Muscle of back (tissue), 11 donors: Measurements from ENCODE around the gene PHLDA3. TPM values are rescaled to one million over a fixed set of nuclear protein-coding genes. Genes with fewer than 3 reads are reported as not detected.

Experiments used
- DNase-seq, 3 donors: peaks; one replicate each; pipeline versions ENCODE4 v3.0.0 to v3.0.0-alpha.2; 2013
- polyA plus RNA-seq, 10 donors: library from polyadenylated mRNA; unstranded; fragments of 120-200 nt; gene quantifications; one replicate each; pipeline ENCODE4 v1.2.1, GENCODE V29; 2013; ENCODE audit not compliant: insufficient read length in 10 of 10

PHLDA3 gene
- polyA plus RNA-seq, 10 donors = 13.5 to 21.7 (median 19.3) TPM

GRCh38 chr1:201434266-201434665 is 34.7 kb downstream of the PHLDA3 start:
- no peak for DNase-seq

GRCh38 chr1:201433609-201434008 is 35.4 kb downstream of the PHLDA3 start:
- DNase-seq = no peak

DNA sequence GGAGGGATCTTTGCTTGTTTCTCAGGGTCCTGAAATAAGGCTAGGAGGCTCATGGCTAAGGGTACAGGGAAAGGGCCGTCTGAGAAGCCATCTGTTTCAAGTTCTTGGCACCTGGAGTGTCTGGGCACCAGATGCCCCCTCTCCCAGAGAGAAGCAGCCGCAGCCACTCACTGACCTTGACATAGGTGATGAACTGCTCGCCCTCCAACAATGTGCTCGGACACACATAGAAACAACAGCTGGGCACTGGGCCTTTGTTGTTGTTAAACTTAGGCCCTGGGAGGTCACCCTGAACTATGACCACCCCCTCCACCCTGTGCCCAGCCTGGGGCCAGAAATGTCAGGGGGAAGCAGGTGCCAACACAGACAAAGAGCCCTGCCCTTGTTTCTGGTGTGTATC is 38.2 kb downstream of the PHLDA3 start:
- no peak for DNase-seq

DNA sequence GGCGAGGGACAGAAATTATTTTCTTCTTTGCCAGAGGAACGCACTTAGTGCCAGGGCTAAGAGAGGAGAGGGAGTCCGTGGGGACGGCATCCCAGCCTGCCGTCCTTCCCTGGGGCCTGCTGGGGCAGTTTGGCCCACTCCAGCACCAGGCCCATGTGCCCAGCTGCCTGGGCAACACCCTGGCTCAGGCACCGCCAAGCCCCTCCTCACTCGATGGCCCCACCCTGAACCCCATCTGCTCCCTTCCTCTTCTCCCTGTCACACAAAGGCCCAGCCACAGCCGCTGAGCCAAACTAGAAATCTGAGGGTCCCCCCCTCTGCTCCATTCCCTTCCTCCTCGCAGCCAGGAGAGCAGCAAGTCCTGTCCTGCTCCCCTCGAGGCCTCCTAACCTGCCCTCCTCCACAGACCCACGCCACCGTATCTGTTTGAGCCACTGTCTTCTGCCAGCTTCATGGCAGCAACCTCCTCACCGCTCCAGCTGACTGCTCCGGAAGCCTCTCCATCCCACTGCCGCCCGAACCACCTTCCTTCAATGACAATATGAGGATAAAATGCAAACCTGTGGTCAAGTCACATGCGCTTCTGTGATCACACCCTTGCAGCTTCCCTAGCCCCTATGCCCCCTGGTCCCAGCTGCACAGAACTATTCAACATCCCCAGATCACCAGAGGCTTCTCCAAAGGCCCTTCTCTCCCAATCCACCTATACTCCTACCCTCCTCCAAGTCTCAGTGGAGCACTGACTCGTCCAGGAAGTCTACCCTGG is 39.1 kb downstream of the PHLDA3 start:
- no peak for DNase-seq

DNA sequence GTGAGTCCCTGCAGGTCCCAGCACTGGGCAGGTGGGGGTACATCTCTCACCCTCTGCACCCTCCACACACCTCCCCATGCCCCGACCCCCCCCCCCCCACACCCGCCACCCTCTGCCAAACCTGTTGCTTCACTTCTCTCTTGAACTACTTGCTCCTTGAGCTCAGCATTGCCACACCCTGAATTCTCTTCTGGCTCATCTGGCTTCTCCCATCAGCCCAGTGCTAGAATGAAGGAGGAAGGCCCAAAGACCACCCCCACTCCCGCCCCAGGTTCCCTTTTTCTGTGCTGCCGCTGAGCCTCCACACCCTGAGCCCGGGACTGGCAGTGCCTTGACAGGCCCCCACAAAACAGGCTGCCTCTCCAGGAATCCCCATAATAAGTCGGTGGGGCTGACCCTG is 41.0 kb downstream of the PHLDA3 start:
- no peak for DNase-seq

- DNase-seq = peak; percentile 52 to 63 (median 57)
Measured at GRCh38 chr1:201426479-201427310, 42.3 kb downstream of the PHLDA3 start.

GRCh38 chr1:201424146-201424545 is 44.8 kb downstream of the PHLDA3 start:
- DNase-seq = no peak

- no peak for DNase-seq
Measured at GRCh38 chr1:201423655-201424054, 45.3 kb downstream of the PHLDA3 start.

- no peak for DNase-seq
Measured at GRCh38 chr1:201422436-201423030, 46.5 kb downstream of the PHLDA3 start.

- DNase-seq = no peak
Measured at GRCh38 chr1:201422026-201422425, 47.0 kb downstream of the PHLDA3 start.

- no peak for DNase-seq
Measured at GRCh38 chr1:201421041-201421440, 47.9 kb downstream of the PHLDA3 start.

DNA sequence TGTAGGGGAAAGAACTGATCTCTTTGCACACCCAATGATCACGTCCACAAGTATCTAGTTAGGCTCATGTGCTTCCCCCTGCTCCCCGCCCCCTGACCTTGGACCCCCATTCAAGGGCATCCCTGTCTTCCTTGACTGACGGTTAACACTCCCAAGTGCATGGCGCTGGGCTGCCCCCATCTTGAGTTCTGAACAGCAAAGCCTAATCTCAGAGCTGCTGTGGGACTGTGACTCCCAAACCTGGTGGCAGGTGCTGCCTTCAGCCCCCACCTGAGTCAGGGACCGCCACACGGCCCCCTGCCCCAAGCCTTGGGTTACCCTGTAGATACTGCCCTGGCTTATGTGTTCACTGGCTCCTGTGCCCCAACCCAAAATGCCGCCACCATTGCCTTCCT is 48.4 kb downstream of the PHLDA3 start:
- no peak for DNase-seq

DNA sequence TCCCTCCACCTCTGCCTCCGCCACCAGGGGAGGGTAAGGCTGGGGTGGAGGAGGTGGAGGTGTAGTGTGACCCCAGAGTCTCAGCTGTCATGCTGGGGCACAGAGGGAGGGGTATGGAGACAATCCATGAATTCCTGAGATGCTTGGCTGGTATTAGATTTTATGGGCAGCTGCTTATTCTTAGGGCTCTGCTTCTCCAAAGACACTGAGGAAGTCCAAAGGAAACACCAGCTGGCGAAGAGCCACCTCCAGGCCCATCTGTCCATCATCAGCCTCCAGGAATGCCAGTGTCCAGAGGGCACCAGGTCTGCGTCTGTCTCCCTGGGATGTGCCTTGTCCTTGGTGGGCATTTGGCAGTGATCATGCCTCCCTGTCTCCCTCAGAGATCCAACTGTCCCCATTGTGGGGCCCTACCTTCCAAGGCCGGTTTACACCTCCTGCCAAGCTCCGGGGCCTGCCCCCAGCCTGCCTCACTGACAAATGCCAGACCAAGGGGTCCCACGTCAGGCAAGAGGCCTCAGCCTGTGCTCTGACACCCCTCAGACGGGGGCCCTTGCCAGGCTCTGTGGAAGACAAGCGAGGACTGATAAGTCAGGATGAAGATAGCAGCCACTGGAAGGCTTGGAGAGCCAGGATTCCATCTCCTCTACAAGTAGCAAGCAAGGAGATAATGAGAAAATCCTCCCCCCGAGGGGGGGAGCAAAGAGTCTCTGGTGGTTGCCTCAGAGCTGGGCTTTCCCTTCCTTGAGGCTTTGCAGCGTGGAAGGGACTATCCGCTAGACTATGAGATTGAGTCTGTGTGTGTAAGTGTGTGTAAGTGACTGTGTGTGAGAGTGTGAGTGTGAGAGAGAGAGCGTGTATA is 49.0 kb downstream of the PHLDA3 start:
- DNase-seq = peak; percentile 52 to 67 (median 56)

GRCh38 chr1:201419256-201419655 is 49.7 kb downstream of the PHLDA3 start:
- no peak for DNase-seq

DNA sequence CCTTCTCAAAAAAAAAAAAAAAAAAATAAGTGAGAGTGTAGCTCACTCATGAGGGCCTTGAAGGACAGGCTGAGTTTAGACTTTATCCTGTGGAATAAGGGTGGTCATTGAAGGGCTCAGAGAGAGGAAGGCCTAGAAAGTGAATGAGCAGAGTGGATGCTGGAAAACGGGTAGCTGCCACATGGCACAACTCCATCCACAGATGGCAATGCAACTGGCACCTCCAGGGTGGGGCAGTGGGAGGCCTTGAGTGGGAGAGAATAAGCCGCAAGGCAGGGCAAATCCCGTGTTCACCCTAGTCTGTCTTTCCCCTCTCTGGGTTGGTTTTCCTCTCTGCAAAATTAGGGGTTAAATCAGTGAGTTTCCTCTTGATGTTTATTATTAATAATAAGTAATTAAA is 50.5 kb downstream of the PHLDA3 start:
- no peak for DNase-seq

Other genes with a start within 250 kb of the PHLDA3 start
- 10 to 100 TPM in 2 of 10 donors, 1 to 10 TPM in 8; 1.4 to 49.6 (median 4.0) TPM for gene PKP1, start 185.7 kb downstream of the PHLDA3 start, polyA plus RNA-seq
- 1,000 to 10,000 TPM in 1 of 10 donors, 100 to 1,000 TPM in 9; 594 to 1,015 (median 855) TPM for gene TNNT2, start 91.5 kb downstream of the PHLDA3 start, polyA plus RNA-seq
- 10 to 100 TPM; 10.1 to 23.3 (median 11.4) TPM for gene LAD1, start 69.9 kb downstream of the PHLDA3 start, polyA plus RNA-seq
- gene TNNI1, start 47.5 kb downstream of the PHLDA3 start, polyA plus RNA-seq = 1,000 to 10,000 TPM; 1,080 to 1,938 (median 1,572) TPM
- 10 to 100 TPM; 36.7 to 51.4 (median 43.6) TPM for gene CSRP1, start 37.9 kb upstream of the PHLDA3 start, polyA plus RNA-seq
- 10 to 100 TPM; 16.4 to 32.6 (median 23.5) TPM for gene NAV1, start 69.9 kb upstream of the PHLDA3 start, polyA plus RNA-seq